ENCODE results near the gene CLIP1.

The CLIP1 gene

GRCh38 chr12:122306407-122306806 lies 116.1 kb downstream of the CLIP1 start:
- TF ChIP-seq CTCF (IDR thresholded peaks at IDR 0.05; ENCODE audit: low read depth, low read length) = no peak; the same call in 1 of the 2 replicates
- DNase-seq (ENCODE audit: extremely low read depth, low read depth) = no peak

GRCh38 chr12:122304924-122305323 lies 117.5 kb downstream of the CLIP1 start:
- no peak for TF ChIP-seq CTCF (IDR thresholded peaks at IDR 0.05; ENCODE audit: low read depth, low read length)
- DNase-seq (ENCODE audit: extremely low read depth, low read depth) = no peak

GRCh38 chr12:122303068-122303467 lies 119.4 kb downstream of the CLIP1 start:
- no peak for TF ChIP-seq CTCF (IDR thresholded peaks at IDR 0.05; ENCODE audit: low read depth, low read length)
- DNase-seq (ENCODE audit: extremely low read depth, low read depth) = no peak

GRCh38 chr12:122298071-122298748 lies 124.3 kb downstream of the CLIP1 start:
- TF ChIP-seq CTCF (IDR thresholded peaks at IDR 0.05; ENCODE audit: low read depth, low read length) = no peak
- DNase-seq (ENCODE audit: extremely low read depth, low read depth) = no peak

- no peak for DNase-seq (ENCODE audit: extremely low read depth, low read depth)
- no peak for TF ChIP-seq CTCF (IDR thresholded peaks at IDR 0.05; ENCODE audit: low read depth, low read length)
Measured at GRCh38 chr12:122297494-122297893, 125.0 kb downstream of the CLIP1 start.

- DNase-seq (ENCODE audit: extremely low read depth, low read depth) = no peak
- no peak for TF ChIP-seq CTCF (IDR thresholded peaks at IDR 0.05; ENCODE audit: low read depth, low read length)
Measured at GRCh38 chr12:122295877-122296276, 126.6 kb downstream of the CLIP1 start.

- DNase-seq (ENCODE audit: extremely low read depth, low read depth) = no peak
- TF ChIP-seq CTCF (IDR thresholded peaks at IDR 0.05; ENCODE audit: low read depth, low read length) = no peak
Measured at GRCh38 chr12:122293081-122293480, 129.4 kb downstream of the CLIP1 start.
